Amniotic epithelial cell (primary cell): ENCODE measurements around the gene TRPV3.
"Not testable (repeated sequence)": the region's sequence is repeated elsewhere in the genome, so short reads cannot be mapped to it uniquely, and the experiment has no call there.

Source experiments
- DNase-seq: peaks from one replicate; pipeline ENCODE4 v3.0.0-alpha.2; 2010; ENCODE audit warnings: low read depth

The TRPV3 gene

DNA sequence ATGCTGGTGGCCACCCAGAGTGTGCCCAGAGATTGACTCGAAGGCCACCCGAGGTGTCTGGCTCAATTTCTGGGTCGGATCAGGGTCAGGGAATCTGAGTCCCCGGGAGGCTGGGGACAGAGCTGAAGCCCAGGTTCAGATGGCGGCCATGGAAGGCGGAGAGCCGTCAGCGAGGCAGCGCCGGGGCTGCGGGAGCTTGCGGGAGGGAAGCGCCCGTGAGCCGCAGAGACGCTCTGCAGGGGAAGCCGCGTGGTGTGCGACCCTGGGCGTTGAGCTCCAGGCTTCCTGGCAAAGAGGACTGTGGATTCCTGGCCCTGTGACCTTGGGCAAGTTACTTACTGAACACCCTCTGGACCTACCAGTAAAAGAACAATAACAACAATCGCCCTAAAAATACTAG lies 85.5 kb downstream of the TRPV3 start:
- no peak for DNase-seq

DNA sequence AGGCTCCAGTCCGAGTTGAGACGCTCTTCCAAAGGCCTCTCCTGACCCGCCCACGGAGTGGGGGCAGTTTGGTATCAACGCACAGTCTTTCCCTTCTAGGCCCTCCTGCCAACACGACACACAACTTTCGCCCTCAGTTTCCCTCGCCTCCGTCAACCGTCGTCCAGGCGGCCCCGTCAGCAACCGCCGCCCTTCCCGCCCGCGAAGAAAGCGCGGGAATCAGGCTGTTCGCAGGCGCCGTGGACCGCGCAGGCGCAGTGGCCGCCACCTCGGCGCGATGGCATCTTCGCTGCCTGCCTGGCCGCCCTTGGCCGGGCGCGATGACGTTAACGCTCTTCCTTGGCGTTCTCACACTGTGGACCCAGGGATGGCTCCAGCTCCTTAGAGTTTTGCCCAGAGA lies 86.0 kb downstream of the TRPV3 start, which contains the start of gene SPATA22:
SPATA22 (minus strand) TSS at position 221 of the 400 bp plus-strand sequence. CDS start 2,494 bp downstream, outside the sequence.
- DNase-seq = no peak

DNA sequence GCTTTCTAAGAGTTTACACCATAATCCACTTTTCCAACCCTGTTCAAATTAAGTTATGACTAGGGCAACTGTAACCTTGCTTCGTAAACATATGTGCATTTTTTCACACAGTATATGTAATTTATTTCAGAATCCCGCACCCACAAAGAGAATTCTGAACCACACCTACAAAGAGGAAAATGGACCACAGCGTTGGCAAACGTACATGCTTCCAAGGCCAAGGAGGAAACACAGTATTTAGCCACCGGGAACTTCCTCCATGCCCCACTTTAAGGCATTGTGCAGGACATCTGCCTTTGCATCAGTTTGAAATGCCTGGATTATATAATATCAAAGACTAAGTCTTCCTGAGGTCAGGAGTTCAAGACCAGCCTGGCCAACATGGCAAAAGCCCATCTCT lies 88.1 kb downstream of the TRPV3 start:
- no peak for DNase-seq

DNA sequence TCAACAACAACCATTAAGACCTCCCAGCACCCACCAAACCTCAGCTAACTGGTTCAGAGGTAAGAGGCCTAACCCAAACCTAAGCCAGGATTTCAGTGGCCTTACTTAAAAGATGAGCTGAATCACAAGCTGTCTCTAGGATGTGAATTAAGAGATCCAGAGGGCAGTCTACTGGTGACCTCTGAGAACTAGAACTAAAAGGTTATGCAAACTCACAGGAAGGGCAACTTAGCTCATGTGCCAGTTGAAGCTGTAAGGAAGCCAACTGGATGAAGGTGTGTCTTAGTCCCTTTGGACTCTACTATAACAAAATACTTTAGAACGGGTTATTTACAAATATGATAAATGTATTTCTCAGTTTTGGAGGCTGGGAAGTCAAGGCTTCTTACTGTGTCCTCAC lies 91.3 kb downstream of the TRPV3 start:
- DNase-seq = not testable (repeated sequence)
